GM18909 (cell line): ENCODE results near the gene GYS2.
"Not testable (repeated sequence)": the region's sequence is repeated elsewhere in the genome, so short reads cannot be mapped to it uniquely, and the experiment has no call there.

Experiments
- ATAC-seq: cut with Tn5 transposase; IDR thresholded peaks from one replicate; pipeline ENCODE4 v1.9.1; 2021; ENCODE audit warnings: mild to moderate bottlenecking; ENCODE audit not compliant: unreplicated experiment, poor library complexity

Gene GYS2

DNA sequence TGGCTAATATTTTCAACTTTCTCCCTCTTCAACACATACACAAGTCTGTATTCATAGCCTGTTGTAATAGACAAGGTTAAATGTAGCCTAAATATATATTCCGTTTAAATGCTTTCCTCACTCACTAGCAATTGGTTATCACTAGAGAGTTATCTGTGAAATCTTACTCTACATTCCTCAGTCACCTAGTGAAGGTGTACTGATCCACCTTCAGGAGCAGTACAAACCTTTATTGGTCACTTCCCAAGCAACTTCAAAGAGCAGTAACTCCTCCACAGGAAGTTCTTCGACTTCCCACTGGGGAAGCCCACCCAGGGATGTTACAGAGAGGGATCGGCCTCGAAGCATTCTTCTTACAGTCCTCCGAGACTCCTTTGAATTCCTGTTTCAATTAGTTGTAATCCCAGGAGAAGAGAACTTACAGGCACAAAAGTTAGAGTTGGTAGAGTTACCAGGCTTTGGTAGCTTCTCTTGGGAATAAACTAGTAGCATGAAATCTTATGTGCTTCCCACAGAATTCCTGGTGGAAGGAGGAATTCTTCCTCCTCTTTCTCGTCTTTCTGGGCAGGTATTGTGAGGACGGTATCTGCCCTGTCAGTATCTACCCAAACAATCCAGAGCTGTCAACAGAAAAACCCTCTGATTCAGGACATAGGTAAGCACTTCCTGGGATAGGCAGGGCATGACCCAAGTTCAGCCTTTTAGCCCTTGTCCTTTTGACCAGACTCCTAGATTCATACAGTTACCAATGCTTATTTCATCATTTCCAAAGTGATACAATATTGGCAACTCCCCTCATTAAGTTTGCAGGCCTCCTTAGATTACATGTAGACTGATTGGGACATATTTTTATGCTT, at the start of gene GYS2:
TSS of gene GYS2 (minus strand) at position 603 of the 857 bp plus-strand sequence. CDS start at position 348, 255 bp downstream.
- ATAC-seq = no peak

GRCh38 chr12:21651821-21652220, 47.2 kb upstream of the GYS2 start:
- no peak for ATAC-seq

- no peak for ATAC-seq
Measured at GRCh38 chr12:21650997-21651396, 46.4 kb upstream of the GYS2 start.

DNA sequence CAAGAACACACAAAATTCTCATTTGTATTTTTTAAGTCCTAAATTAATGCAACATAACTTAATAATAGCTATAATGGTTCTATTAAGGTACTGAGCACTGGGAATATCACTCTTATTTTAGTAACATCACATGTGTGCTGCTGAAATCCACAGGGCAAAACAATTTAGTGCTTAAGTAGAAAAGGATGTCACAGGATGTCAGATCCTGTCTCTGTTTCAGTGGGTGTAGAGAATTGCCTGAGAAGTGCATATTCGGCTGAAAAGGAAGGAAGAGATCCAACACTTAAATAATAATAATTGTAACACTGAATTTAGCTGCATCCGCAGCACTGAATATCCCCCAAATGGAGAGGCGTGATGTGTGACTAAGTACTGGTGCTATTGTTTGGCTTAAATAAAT, 44.4 kb upstream of the GYS2 start:
- ATAC-seq = no peak

- no peak for ATAC-seq
Measured at GRCh38 chr12:21648378-21648777, 43.7 kb upstream of the GYS2 start.

- no peak for ATAC-seq
Measured at GRCh38 chr12:21647179-21647578, 42.5 kb upstream of the GYS2 start.

- not testable (repeated sequence) for ATAC-seq
Measured at GRCh38 chr12:21645041-21645500, 40.4 kb upstream of the GYS2 start.

GRCh38 chr12:21644516-21644915, 39.9 kb upstream of the GYS2 start:
- no peak for ATAC-seq

GRCh38 chr12:21643758-21644157, 39.1 kb upstream of the GYS2 start:
- ATAC-seq = no peak

- peak; percentile 65 for ATAC-seq
Measured at GRCh38 chr12:21642707-21643389, 38.2 kb upstream of the GYS2 start.

GRCh38 chr12:21638054-21638891, 33.6 kb upstream of the GYS2 start:
- no peak for ATAC-seq

GRCh38 chr12:21634245-21634644, 29.6 kb upstream of the GYS2 start:
- no peak for ATAC-seq

- ATAC-seq = peak; percentile 48
Measured at GRCh38 chr12:21631367-21631766, 26.7 kb upstream of the GYS2 start.

DNA sequence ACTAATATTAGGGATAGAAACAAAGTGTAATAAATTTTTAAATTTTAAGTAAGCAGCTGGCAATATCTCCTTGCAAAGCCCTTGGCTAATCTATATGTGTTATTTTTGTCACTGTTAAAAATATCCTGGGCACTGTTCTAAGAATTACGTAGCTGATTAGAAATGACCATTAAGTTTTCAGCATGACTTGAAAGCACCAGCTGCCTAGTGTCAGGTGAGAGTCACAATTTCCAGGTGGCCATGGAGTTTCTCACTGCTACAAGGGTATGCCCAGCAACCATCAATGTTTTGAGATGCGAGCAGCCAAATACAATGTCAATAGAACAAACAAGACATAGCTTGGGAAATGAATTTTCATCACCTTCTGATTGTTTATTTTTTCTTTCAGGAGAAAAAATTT, 23.3 kb upstream of the GYS2 start:
- no peak for ATAC-seq

DNA sequence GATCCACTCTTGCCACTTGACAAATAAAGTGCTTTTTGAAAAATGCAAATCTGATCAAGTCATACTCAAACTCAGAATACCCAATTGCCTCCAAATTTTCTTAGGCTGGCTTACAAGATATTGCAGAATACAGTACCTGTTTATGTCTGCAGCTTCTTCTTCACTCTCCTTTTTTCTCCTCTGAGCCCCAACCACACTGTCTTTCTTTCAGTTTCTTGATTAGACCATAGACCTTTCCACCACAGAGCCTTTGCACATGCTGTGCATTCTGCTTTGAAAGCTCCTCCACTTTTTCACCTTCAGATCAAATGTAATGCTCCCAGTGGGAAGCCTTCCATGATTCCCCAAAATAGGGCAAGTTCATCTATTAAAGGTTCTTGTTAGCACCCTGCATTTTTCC, 13.9 kb upstream of the GYS2 start:
- ATAC-seq = no peak

- no peak for ATAC-seq
Measured at GRCh38 chr12:21617030-21617429, 12.4 kb upstream of the GYS2 start.

- ATAC-seq = no peak
Measured at GRCh38 chr12:21615431-21615830, 10.8 kb upstream of the GYS2 start.

GRCh38 chr12:21614506-21614905, 9.9 kb upstream of the GYS2 start:
- no peak for ATAC-seq

GRCh38 chr12:21613931-21614330, 9.3 kb upstream of the GYS2 start:
- no peak for ATAC-seq

- no peak for ATAC-seq
Measured at GRCh38 chr12:21608196-21608595, 3.5 kb upstream of the GYS2 start.

GRCh38 chr12:21607701-21608100, 3.1 kb upstream of the GYS2 start:
- no peak for ATAC-seq
